OCI-M1 (cell line): Measurements from ENCODE around the gene EEF1AKMT3.
"Not testable (repeated sequence)": the region's sequence is repeated elsewhere in the genome, so short reads cannot be mapped to it uniquely, and the experiment has no call there.

ENCODE experiments used
- DNase-seq: peaks from one replicate; lab custom pipeline; 2025; lab: John Stamatoyannopoulos, UW

Gene EEF1AKMT3

DNA sequence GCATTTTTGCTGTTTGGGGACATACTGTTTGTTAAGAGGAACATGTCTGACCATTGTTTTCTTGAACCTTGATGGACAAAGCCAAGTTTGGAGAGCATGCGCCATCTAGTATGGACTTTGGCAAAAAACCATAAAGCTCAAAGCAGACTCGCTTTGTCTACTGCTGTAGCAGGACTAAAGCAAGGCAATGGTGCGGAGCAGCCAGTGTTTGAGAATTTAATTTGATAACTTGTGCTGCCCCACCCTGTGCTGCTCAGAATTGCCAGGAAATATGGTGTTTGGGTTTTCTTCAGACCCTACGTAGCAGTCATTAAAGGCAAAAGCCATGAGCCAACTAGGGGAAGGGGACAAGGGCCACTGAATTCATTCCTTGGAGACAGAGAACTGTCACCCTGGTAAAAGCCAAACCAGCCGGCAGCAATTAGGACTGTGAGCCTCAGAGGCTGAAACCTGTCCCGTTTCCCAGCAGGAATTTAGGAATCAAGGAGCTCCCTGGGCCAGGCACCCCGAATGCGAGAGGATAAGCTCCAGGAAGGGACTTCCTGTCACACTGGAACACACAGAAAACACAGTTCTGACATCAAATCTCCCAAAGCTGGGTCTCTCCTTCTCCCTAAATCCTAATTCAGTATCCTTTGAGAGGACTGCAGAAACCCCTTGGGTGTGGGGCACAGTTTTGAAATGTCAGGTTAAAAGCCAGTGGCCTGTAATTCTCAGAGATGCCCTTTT, 45.0 kb downstream of the EEF1AKMT3 start:
- peak; percentile 43 for DNase-seq

DNA sequence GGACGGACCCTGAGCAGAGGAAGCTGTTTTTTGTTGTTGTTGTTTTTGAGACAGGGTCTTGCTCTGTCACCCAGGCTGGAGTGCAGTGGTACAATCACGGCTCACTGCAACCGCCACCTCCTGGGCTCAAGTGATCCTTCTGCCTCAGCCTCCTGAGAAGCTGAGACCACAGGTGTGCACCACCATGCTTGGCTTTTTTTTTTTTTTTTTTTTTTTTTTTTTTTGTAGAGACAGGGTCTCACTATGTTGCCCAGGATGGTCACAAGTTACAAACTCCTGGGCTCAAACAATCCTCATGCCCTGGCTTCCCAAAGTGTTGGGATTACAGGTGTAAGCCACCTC, 45.5 kb downstream of the EEF1AKMT3 start:
- not testable (repeated sequence) for DNase-seq

DNA sequence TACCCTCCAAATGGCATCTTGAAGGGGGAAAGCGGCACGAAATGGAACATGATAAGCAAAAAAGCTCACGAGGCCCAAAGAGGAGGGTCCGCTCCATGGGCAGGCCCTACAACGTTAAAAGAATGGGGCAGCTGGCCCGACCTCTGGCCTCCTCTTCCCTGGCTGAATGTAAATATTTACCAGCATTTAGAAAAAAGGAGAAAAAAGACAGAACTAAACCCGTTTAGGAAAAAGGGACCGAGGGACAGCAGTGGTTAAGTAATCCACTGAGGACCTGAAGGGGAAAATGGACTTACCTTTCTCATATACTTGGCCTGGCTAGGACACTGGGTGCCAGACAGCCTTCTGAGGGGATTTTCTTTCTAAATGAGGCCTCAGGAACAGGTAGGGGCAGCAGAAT, 47.7 kb downstream of the EEF1AKMT3 start:
- not testable (repeated sequence) for DNase-seq

GRCh38 chr12:57821015-57821414, 48.6 kb downstream of the EEF1AKMT3 start:
- DNase-seq: not testable (repeated sequence)

GRCh38 chr12:57821474-57822214, 49.2 kb downstream of the EEF1AKMT3 start:
- no peak for DNase-seq

DNA sequence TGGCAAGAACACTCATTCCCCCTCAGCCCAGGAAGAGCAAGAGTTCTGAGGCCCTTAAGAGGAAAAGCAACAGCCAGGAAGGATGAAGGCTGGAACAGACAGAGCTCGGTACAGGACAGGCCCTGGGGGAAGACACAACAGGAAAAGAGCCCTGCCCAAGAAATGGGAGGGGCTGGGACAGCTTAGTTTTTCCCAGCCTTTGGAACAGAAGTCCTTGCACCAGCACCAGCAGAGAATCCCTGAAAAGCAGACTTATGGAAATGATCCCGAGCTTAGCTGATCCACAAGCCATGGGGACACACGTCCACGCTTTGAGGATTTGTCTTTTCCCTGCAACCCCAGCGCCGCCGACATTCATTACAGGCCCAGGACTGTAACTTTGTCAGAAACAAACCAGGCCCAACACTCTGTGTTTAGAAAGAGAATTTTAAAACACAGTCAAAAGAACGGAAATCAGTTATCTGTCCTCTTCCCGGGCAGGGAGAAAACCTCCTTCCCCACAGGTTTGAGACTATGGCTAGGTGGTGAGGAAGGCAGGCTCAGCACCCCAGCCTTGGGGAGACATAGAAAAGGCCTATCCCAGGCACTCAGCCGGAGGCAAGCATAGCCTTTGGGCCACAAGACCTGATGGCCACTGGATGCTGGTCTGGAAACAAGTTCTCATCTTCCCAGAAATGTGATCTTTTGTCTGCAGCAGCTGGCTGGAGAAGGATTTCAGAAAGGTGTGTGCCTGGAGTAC, 50.1 kb downstream of the EEF1AKMT3 start:
- no peak for DNase-seq

GRCh38 chr12:57823131-57823907, 50.9 kb downstream of the EEF1AKMT3 start:
- no peak for DNase-seq

- DNase-seq: no peak
These were observed 51.7 kb downstream of the EEF1AKMT3 start for GRCh38 chr12:57823908-57824640.

DNA sequence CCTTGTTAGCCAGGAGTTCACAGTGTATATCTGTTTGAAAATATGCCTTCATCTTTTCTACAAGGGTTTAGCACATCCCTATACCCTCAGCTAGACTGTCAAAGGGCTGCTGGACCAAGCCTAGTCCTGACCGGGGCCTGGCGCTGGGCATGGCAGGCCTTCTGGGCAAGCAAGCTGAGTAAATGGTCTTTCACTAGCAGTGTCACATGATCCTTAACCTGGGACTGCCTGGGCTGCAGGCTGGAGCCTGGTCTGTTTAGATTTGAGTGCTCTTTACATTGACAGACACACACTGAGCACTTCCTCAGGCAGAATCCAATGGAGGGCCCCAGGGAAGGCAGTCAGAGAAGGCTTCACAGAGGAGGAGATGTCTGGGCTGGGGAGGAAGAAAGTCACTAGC, 53.0 kb downstream of the EEF1AKMT3 start:
- no peak for DNase-seq

DNA sequence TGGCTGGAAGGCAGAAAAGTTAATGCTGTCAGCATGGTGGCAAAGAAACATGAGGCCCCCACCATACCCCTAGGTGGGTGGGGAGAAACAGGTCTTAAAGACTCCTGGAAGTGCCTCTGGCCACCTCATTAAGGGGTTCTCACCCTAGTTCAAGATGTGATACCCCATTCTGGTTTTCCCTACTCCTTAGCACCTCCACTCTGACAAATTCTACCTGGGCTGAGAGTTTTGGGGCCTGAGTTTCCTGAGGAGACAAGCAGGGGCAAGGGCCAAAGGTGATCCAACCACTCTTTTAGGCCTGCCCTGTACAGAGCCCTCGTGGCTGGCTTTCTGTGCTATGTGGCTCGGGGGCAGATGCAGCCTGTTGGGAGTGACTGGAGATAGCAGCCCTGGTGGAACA, 54.0 kb downstream of the EEF1AKMT3 start:
- no peak for DNase-seq

- DNase-seq: no peak
These were observed 54.6 kb downstream of the EEF1AKMT3 start for GRCh38 chr12:57826966-57827365.

GRCh38 chr12:57829025-57829777, 56.8 kb downstream of the EEF1AKMT3 start:
- no peak for DNase-seq

DNA sequence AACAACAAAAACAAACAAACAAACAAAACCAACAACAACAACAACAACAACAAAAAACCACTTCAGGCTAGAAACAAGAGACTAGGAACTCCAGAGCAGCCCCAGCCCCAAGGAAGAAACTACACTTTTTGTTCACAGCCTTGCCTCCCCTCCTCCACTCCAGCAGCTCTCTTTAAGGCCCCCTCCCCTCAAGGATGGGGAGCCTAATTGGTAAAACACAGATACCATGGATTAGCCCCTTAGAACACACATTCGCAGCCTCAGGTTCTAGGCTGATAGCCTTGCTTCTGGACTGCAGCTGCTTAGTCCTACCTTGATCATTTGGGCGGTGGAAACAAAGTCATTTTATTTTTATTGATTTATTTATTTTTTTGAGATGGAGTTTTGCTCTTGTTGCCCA, 58.0 kb downstream of the EEF1AKMT3 start:
- no peak for DNase-seq
